ENCODE results near the gene ALDH6A1. TPM values are rescaled to one million over a fixed set of nuclear protein-coding genes. Genes with fewer than 3 reads are reported as not detected.
A peak's percentile ranks its signal among the peaks of the same experiment; 100 is the strongest.

The ALDH6A1 gene
- total and polyA plus RNA-seq, 2 of the 13 experiments (the other 11 are each of a cell fraction or from before 2014, with no cell fraction given): 26.9 to 49.9 TPM

- TF ChIP-seq NRL (CRISPR knock-in tag; IDR thresholded peaks at IDR 0.05; ENCODE audit: borderline replicate concordance): peak; percentile 80; the same call in 1 of the 2 replicates
- TF ChIP-seq HOXD1 (CRISPR knock-in tag; IDR thresholded peaks at IDR 0.05): no peak
- 0 out of 2 replicates have a peak, but pooled peaks have one; percentile 42 for TF ChIP-seq ZNF232 (CRISPR knock-in tag; IDR thresholded peaks at IDR 0.05; ENCODE audit: borderline replicate concordance)
- TF ChIP-seq MTF1 (CRISPR knock-in tag; IDR thresholded peaks at IDR 0.05): no peak
- TF ChIP-seq CAMTA2 (CRISPR knock-in tag; IDR thresholded peaks at IDR 0.05; ENCODE audit: borderline replicate concordance): peak; percentile 59; the same call in 1 of the 2 replicates
- no peak for TF ChIP-seq ZBTB40 (IDR thresholded peaks at IDR 0.05)
- 0 out of 2 replicates have a peak, but pooled peaks have one; percentile 46 for TF ChIP-seq ZBTB40 (CRISPR knock-in tag; IDR thresholded peaks at IDR 0.05)
- TF ChIP-seq MYPOP (CRISPR knock-in tag; IDR thresholded peaks at IDR 0.05): peak; percentile 31; the same call in 1 of the 2 replicates
- TF ChIP-seq ZNF407 (CRISPR knock-in tag; IDR thresholded peaks at IDR 0.05; ENCODE audit: not compliant biosample characterization): peak; percentile 45
- TF ChIP-seq ZNF607 (CRISPR knock-in tag; IDR thresholded peaks at IDR 0.05; ENCODE audit: borderline replicate concordance): no peak; the same call in 1 of the 2 replicates
Measured at GRCh38 chr14:74083784-74084276, 423 bp downstream of the ALDH6A1 start (continued).

Measured in HepG2 (cell line).